Activated T-cell treated with anti-CD3 and anti-CD28 coated beads for 4 hours (primary cell): ENCODE results near the gene SNF8.
"Not testable (repeated sequence)": the region's sequence is repeated elsewhere in the genome, so short reads cannot be mapped to it uniquely, and the experiment has no call there.

Source experiments
- DNase-seq: peaks from one replicate; pipeline ENCODE4 v3.0.0-alpha.2; 2020

Gene SNF8, protein sequence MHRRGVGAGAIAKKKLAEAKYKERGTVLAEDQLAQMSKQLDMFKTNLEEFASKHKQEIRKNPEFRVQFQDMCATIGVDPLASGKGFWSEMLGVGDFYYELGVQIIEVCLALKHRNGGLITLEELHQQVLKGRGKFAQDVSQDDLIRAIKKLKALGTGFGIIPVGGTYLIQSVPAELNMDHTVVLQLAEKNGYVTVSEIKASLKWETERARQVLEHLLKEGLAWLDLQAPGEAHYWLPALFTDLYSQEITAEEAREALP

DNA sequence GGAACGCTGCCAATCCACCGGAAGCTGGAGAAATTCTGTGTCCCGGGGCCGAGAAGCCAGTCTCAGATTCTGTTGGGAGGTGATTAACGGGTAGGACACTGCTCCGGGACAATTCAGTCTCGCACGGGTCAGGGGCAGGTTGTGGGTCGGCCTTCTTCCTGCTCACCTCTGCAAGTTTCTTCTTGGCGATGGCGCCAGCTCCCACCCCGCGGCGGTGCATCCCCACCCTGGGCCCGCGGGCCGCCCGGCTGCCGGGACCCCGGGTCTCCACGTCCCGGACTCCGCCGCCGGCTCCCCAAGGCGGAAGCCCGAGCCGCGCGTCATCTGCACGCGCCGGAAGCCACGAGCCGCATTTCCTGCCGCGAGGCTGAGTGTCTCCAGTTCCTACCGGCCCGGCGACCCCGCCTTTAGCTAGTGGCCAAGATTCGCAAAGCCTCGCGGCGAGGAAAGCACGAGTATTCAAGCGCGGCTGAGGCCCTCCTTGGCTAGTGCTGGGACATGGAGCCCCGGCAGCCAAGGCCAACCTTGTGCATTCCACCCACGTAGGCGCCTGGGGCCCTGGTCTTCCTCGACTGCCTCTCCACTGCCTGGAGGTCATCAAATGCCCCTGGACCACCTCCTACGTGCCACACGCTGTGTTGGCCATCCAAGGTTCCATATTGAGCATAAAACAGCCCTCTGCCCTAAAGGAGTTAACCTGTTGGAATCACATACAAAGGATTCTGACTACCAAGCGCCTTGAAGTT, at the start of gene SNF8:
Gene SNF8 (minus strand): TSS at position 328 of the 746 bp plus-strand sequence. CDS start 108 bp downstream, at position 220.
- DNase-seq, result peak; percentile 91

GRCh38 chr17:48993951-48994350, 49.3 kb upstream of the SNF8 start:
- no peak for DNase-seq

DNA sequence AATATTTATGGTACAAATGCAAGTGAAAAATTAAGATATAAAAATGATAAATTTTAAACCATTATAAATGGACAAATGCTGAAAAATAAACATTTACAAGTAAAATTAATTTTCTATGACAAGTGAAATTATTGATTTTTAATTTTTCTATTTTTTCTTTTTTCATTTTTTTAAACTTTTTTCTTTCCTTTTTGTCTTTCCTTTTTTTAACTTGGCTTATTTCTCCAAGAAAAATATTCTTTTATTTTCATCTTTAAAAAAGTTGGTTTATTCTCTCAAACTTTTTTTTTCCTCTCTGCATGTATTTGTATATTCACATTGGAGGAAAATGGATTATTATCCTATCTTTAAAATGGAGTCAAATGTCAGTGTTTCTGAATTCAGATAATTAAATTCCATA, 48.7 kb upstream of the SNF8 start:
- DNase-seq, result no peak

DNA sequence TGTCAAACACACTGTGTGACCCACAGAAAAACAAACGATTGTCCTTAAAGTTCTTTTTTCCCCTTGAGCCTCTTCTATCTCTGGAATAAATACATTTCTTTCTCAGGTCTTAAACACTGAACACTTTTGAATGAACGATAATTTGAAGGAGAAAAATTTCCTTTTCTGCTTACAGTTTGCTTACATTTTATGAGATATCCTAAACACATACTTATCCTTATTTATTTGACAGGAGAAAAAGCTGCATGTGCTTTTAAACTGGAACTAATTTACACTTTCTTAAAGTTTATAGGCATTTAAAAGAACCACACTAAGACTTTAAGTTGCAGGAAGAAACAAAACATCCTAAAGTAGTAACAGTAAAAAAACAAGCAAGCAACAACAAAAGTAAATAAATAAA, 47.8 kb upstream of the SNF8 start:
- no peak for DNase-seq

- DNase-seq, result no peak
Observed at GRCh38 chr17:48990882-48991357, 46.3 kb upstream of the SNF8 start.

DNA sequence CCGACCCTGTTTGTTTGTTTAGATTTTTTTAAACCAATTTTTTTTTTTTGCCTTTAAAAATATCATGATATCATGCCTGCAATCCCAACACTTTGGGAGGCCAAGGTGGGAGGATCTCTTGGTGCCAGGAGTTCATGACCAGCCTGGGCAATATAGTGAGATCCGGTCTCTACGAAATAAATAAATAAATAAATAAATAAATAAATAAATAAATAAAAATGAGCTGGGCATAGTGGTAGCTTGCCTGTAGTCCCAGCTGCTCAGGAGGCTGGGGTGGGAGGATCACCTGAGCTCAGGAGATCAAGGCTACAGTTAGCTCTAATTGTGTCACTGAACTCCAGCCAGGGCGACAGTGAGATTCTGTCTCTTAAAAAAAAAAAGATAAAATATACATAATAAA, 44.5 kb upstream of the SNF8 start:
- DNase-seq, result no peak

- no peak for DNase-seq
Observed at GRCh38 chr17:48985436-48986245, 41.0 kb upstream of the SNF8 start.

GRCh38 chr17:48981927-48982539, 37.4 kb upstream of the SNF8 start:
- DNase-seq, result no peak

GRCh38 chr17:48973806-48974205, 29.2 kb upstream of the SNF8 start:
- DNase-seq, result no peak

DNA sequence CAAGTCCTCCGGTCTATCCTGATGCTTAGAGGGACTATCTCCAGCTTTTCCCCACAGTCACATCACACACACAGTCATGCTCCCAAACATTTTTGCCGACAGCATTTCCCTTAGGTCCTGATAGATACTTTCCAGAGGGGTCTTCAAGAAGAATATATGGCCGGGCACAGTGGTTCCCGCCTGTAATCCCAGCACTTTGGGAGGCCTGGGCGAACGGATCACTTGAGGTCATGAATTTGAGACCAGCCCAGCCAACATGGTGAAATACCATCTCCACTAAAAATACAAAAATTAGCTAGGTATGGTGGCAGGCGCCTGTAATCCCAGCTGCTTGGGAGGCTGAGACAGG, 28.1 kb upstream of the SNF8 start:
- DNase-seq, result no peak

GRCh38 chr17:48970865-48971687, 26.4 kb upstream of the SNF8 start:
- no peak for DNase-seq

DNA sequence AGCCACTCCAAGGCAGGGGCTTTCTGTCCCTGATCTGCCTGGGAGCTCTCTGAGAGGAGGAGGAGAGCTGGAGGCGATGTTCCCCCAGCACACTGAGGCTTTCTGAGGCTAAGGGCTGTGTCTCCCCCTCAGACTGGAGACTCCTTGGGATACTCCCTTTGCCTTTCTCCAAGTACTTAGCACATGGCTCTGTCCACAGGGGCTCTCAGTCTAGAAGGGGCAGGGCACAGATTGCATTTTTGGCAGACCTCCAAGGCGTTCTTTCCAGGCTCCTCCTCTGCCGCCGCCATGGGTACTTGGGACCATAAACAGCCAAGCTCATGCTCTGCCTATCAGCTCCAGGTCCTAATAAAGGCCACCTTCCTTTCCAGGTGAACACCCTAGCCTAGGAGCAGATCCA, 25.6 kb upstream of the SNF8 start:
- no peak for DNase-seq

- DNase-seq, result no peak
Observed at GRCh38 chr17:48961516-48962233, 17.0 kb upstream of the SNF8 start.

DNA sequence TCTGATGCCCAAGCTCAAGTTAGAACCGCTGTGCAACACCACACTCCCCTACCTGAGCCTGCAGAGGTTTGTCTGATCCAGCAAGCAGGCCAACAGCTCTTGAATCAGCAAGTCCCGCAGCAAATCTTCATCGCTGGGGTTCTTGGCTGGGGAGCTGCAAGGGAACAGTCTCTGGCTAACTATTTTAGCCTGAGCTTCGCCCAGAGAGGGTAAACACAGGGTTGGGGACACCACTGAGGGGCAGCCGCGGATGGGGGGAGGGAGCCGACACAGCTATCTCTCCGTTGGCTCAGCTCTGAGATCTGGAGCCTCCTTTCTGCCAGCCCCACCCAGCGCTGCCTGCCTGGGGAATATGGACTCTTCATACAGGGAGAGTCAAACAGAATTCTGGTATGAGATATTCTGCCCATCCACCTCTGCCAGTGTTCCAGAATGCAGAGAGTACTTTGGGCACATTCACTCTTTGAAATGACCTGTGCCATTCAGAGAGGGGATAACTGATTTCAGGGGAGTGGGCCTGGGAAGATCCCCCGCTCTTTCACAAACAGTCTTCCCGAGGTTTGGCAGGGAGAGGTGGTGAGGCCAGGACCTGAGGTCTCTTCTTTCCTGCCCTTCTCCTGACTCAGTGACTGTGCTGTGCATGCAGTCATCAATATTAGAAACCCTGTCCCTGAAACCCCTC, 16.3 kb upstream of the SNF8 start:
- DNase-seq, result no peak

DNA sequence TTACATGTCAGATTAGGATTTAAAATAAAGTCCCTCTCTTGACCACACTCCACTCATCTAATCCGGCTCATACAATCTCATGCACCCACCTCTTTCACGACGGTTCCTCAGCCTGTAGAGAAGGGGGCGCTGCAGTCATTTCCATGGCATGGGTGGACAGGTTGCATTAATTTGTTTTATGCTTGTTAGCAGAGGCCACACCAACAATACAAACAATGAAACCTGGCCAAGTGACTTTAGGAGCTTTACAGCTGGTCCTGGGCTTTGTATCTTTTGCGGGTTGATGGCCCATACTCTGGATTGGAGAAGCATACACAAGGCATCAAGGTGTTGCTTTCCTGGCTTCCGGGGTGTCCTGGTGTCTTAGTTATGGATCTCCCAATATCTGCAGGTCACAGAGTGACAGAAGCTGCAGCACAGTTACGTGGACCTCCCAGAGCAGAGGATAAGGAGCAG, 9.7 kb upstream of the SNF8 start:
- DNase-seq, result no peak

- no peak for DNase-seq
Observed at GRCh38 chr17:48952904-48953303, 8.3 kb upstream of the SNF8 start.

- DNase-seq, result no peak
Observed at GRCh38 chr17:48951572-48951971, 6.9 kb upstream of the SNF8 start.

- not testable (repeated sequence) for DNase-seq
Observed at GRCh38 chr17:48945261-48945651, 614 bp upstream of the SNF8 start.

DNA sequence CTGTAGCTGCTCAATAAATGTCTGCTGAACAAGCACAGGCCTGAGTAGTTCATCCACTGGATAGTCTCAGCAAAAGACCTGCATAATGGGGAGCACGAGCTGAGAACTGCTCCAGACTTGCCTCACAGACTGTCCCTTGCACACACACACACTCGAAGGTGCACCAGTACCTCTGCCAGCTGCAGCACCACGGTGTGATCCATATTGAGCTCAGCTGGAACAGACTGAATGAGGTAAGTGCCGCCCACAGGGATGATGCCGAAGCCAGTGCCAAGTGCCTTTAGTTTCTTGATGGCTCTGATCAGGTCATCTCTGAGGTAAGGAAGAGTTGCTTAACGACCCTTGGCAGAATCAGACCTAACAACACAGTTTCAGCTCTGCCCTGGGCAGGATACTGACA, 11.6 kb downstream of the SNF8 start:
- no peak for DNase-seq

GRCh38 chr17:48930435-48930873, 14.2 kb downstream of the SNF8 start:
- no peak for DNase-seq

GRCh38 chr17:48929812-48930165, 14.9 kb downstream of the SNF8 start:
- no peak for DNase-seq
